Measurements from ENCODE around the gene PARP11. TPM values are rescaled to one million over a fixed set of nuclear protein-coding genes. Genes with fewer than 3 reads are reported as not detected.

PARP11 gene
- total RNA-seq, 2 experiments from 2014 or later: 15.9 to 29.7 TPM

- Mint-ChIP-seq H3K4me3 (no peak overlapping the region), H3K9me3 (ENCODE audit: low read depth) (no peaks in the 10 kb centered on the region), H3K27me3 (no peaks in the 10 kb centered on the region), H3K4me1 (peaks cover 4% of the 10 kb centered on the region), H3K36me3 (no peaks in the 10 kb centered on the region), H3K27ac (no peak overlapping the region)
- DNase-seq (peak; percentile 85), ATAC-seq (peak; percentile 83)
- CTCF ChIA-PET: interaction anchor here (0.6 to 4.9 kb wide), 31 partner anchors 9 to 522 kb away, joined by 3 to 114 read pairs (median 4); no protein-coding TSS in a partner anchor
Measured at GRCh38 chr12:3803865-3804472, 69.2 kb downstream of the PARP11 start.

- ATAC-seq: no peak
- no peaks in the 10 kb centered on the region for H3K27me3 Mint-ChIP-seq
- H3K4me3 Mint-ChIP-seq: no peak overlapping the region
- H3K27ac Mint-ChIP-seq: no peak overlapping the region
- no peaks in the 10 kb centered on the region for H3K9me3 Mint-ChIP-seq (ENCODE audit: low read depth)
- DNase-seq: no peak
- H3K36me3 Mint-ChIP-seq: no peaks in the 10 kb centered on the region
- CTCF ChIA-PET: interaction anchor here (1.3 to 4.9 kb wide), 5 partner anchors 15 to 502 kb away, joined by 3 to 114 read pairs (median 7); no protein-coding TSS in a partner anchor
- H3K4me1 Mint-ChIP-seq: peaks cover 4% of the 10 kb centered on the region
Measured at GRCh38 chr12:3802721-3803120, 70.5 kb downstream of the PARP11 start.

GRCh38 chr12:3797531-3798048 is 75.6 kb downstream of the PARP11 start:
- DNase-seq (no peak), ATAC-seq (no peak)
- H3K4me3 Mint-ChIP-seq: no peak overlapping the region
- no peaks in the 10 kb centered on the region for H3K9me3 Mint-ChIP-seq (ENCODE audit: low read depth)
- no peak overlapping the region for H3K27ac Mint-ChIP-seq
- H3K27me3 Mint-ChIP-seq: no peaks in the 10 kb centered on the region
- H3K4me1 Mint-ChIP-seq: peaks cover 9% of the 10 kb centered on the region
- H3K36me3 Mint-ChIP-seq: no peaks in the 10 kb centered on the region
- CTCF ChIA-PET: interaction anchor here (4.1 kb wide), 1 partner anchor 497 kb away, joined by 38 read pairs; no protein-coding TSS in a partner anchor

GRCh38 chr12:3795492-3796133 is 77.6 kb downstream of the PARP11 start:
- H3K9me3 Mint-ChIP-seq (ENCODE audit: low read depth): no peaks in the 10 kb centered on the region
- H3K27ac Mint-ChIP-seq: no peak overlapping the region
- ATAC-seq (no peak), DNase-seq (no peak)
- H3K27me3 Mint-ChIP-seq: no peaks in the 10 kb centered on the region
- CTCF ChIA-PET: interaction anchor here (2.2 to 2.5 kb wide), 2 partner anchors 8 to 495 kb away, joined by 13 to 15 read pairs; no protein-coding TSS in a partner anchor
- H3K36me3 Mint-ChIP-seq: no peaks in the 10 kb centered on the region
- H3K4me1 Mint-ChIP-seq: peaks cover 5% of the 10 kb centered on the region
- H3K4me3 Mint-ChIP-seq: no peak overlapping the region

- Mint-ChIP-seq H3K9me3 (ENCODE audit: low read depth) (no peaks in the 10 kb centered on the region), H3K27me3 (no peaks in the 10 kb centered on the region), H3K4me3 (no peak overlapping the region), H3K4me1 (peaks cover 5% of the 10 kb centered on the region), H3K36me3 (no peaks in the 10 kb centered on the region), H3K27ac (no peak overlapping the region)
- CTCF ChIA-PET: interaction anchor here (2.2 to 2.5 kb wide), 2 partner anchors 9 to 495 kb away, joined by 13 to 15 read pairs; no protein-coding TSS in a partner anchor
- DNase-seq: no peak
- no peak for ATAC-seq
Measured at GRCh38 chr12:3795066-3795465, 78.1 kb downstream of the PARP11 start.

GRCh38 chr12:3792623-3793288 is 80.4 kb downstream of the PARP11 start:
- no peak overlapping the region for H3K4me3 Mint-ChIP-seq
- H3K36me3 Mint-ChIP-seq: peaks cover 4% of the 10 kb centered on the region
- DNase-seq (no peak), ATAC-seq (no peak)
- CTCF ChIA-PET: interaction anchor here (1.3 kb wide), 1 partner anchor 492 kb away, joined by 6 read pairs; no protein-coding TSS in a partner anchor
- H3K4me1 Mint-ChIP-seq: peaks cover 5% of the 10 kb centered on the region
- no peaks in the 10 kb centered on the region for H3K27me3 Mint-ChIP-seq
- no peaks in the 10 kb centered on the region for H3K9me3 Mint-ChIP-seq (ENCODE audit: low read depth)
- no peak overlapping the region for H3K27ac Mint-ChIP-seq

- Mint-ChIP-seq H3K4me3 (no peak overlapping the region), H3K36me3 (peaks cover 4% of the 10 kb centered on the region), H3K9me3 (ENCODE audit: low read depth) (no peaks in the 10 kb centered on the region), H3K4me1 (peaks cover 5% of the 10 kb centered on the region), H3K27ac (peak overlapping the region; percentile 6), H3K27me3 (peaks cover 4% of the 10 kb centered on the region)
- no peak for DNase-seq
- CTCF ChIA-PET: interaction anchor here (1.3 kb wide), 1 partner anchor 12 kb away, joined by 6 read pairs; no protein-coding TSS in a partner anchor
- no peak for ATAC-seq
Measured at GRCh38 chr12:3791256-3791874, 81.8 kb downstream of the PARP11 start.

GRCh38 chr12:3790642-3791041 is 82.6 kb downstream of the PARP11 start:
- no peak overlapping the region for H3K27ac Mint-ChIP-seq
- no peak overlapping the region for H3K4me3 Mint-ChIP-seq
- H3K9me3 Mint-ChIP-seq (ENCODE audit: low read depth): no peaks in the 10 kb centered on the region
- H3K27me3 Mint-ChIP-seq: peaks cover 4% of the 10 kb centered on the region
- peaks cover 5% of the 10 kb centered on the region for H3K4me1 Mint-ChIP-seq
- CTCF ChIA-PET: interaction anchor here (1.0 to 1.3 kb wide), 2 partner anchors 13 to 491 kb away, joined by 3 to 6 read pairs; no protein-coding TSS in a partner anchor
- ATAC-seq (no peak), DNase-seq (no peak)
- H3K36me3 Mint-ChIP-seq: peaks cover 4% of the 10 kb centered on the region

- no peak for DNase-seq
- CTCF ChIA-PET: interaction anchor here (0.7 to 1.5 kb wide), 4 partner anchors 14 to 490 kb away, joined by 3 to 6 read pairs (median 4); no protein-coding TSS in a partner anchor
- Mint-ChIP-seq H3K4me1 (no peaks in the 10 kb centered on the region), H3K27ac (no peak overlapping the region), H3K4me3 (no peak overlapping the region), H3K9me3 (ENCODE audit: low read depth) (no peaks in the 10 kb centered on the region), H3K36me3 (peaks cover 4% of the 10 kb centered on the region), H3K27me3 (peaks cover 4% of the 10 kb centered on the region)
- ATAC-seq: no peak
Measured at GRCh38 chr12:3789838-3790237, 83.4 kb downstream of the PARP11 start.

GRCh38 chr12:3777206-3777809 is 95.9 kb downstream of the PARP11 start:
- Mint-ChIP-seq H3K36me3 (peaks cover 1% of the 10 kb centered on the region), H3K4me3 (no peak overlapping the region), H3K4me1 (peaks cover 4% of the 10 kb centered on the region), H3K27me3 (no peaks in the 10 kb centered on the region), H3K9me3 (ENCODE audit: low read depth) (no peaks in the 10 kb centered on the region), H3K27ac (no peak overlapping the region)
- CTCF ChIA-PET: interaction anchor here (0.8 to 2.1 kb wide), 10 partner anchors 23 to 502 kb away, joined by 3 to 23 read pairs (median 4); no protein-coding TSS in a partner anchor
- ATAC-seq: no peak
- DNase-seq: no peak

- no peak for ATAC-seq
- Mint-ChIP-seq H3K36me3 (peaks cover 1% of the 10 kb centered on the region), H3K27me3 (no peaks in the 10 kb centered on the region), H3K27ac (no peak overlapping the region), H3K4me3 (no peak overlapping the region), H3K9me3 (ENCODE audit: low read depth) (no peaks in the 10 kb centered on the region), H3K4me1 (peaks cover 10% of the 10 kb centered on the region)
- CTCF ChIA-PET: no interaction called here
- DNase-seq: no peak
Measured at GRCh38 chr12:3775385-3776035, 97.7 kb downstream of the PARP11 start.

GRCh38 chr12:3772380-3772779 is 100.8 kb downstream of the PARP11 start:
- no peaks in the 10 kb centered on the region for H3K27me3 Mint-ChIP-seq
- DNase-seq (no peak), ATAC-seq (peak; percentile 20)
- no peaks in the 10 kb centered on the region for H3K9me3 Mint-ChIP-seq (ENCODE audit: low read depth)
- H3K4me3 Mint-ChIP-seq: no peak overlapping the region
- CTCF ChIA-PET: interaction anchor here (0.8 to 4.2 kb wide), 9 partner anchors 12 to 473 kb away, joined by 3 to 32 read pairs (median 4); partner anchors contain the start of gene CRACR2A
- H3K27ac Mint-ChIP-seq: no peak overlapping the region
- H3K36me3 Mint-ChIP-seq: peaks cover 1% of the 10 kb centered on the region
- peaks cover 10% of the 10 kb centered on the region for H3K4me1 Mint-ChIP-seq

Data from activated CD8-positive, alpha-beta memory T cell treated with anti-CD3 and anti-CD28 coated beads, Interleukin-2, amount 10 ng/mL, durations not matched to agents 7 days and 5 days (primary cell).